ENCODE data around the gene XPNPEP2.

XPNPEP2 gene

GRCh38 chrX:129800186-129800585, 61.4 kb downstream of the XPNPEP2 start:
- DNase-seq = no peak

GRCh38 chrX:129802863-129803262, 64.1 kb downstream of the XPNPEP2 start:
- peak; percentile 72 for DNase-seq

GRCh38 chrX:129804806-129805205, 66.0 kb downstream of the XPNPEP2 start:
- no peak for DNase-seq

- DNase-seq = no peak
Measured at GRCh38 chrX:129808158-129808828, 69.5 kb downstream of the XPNPEP2 start.

GRCh38 chrX:129808829-129809796, 70.3 kb downstream of the XPNPEP2 start:
- DNase-seq = no peak

GRCh38 chrX:129813662-129814368, 75.0 kb downstream of the XPNPEP2 start:
- no peak for DNase-seq

GRCh38 chrX:129818123-129818522, 79.3 kb downstream of the XPNPEP2 start:
- no peak for DNase-seq
